ENCODE data around the gene CYB561D2. TPM values are rescaled to one million over a fixed set of nuclear protein-coding genes. Genes with fewer than 3 reads are reported as not detected.

Gene CYB561D2
- total and polyA plus RNA-seq, 2 of the 13 experiments (the other 11 are each of a cell fraction or from before 2014, with no cell fraction given) = 11.1 to 17.2 TPM

- TF ChIP-seq ZBTB40 (IDR thresholded peaks at IDR 0.05) = no peak
- TF ChIP-seq ZBTB40 (CRISPR knock-in tag; IDR thresholded peaks at IDR 0.05) = no peak
- peak; percentile 65; the same call in 1 of the 2 replicates for TF ChIP-seq ETV6 (CRISPR knock-in tag; conservative IDR thresholded peaks at IDR 0.05)
- no peak for TF ChIP-seq NFRKB (IDR thresholded peaks at IDR 0.05)
- no peak for TF ChIP-seq TEAD2 (CRISPR knock-in tag; IDR thresholded peaks at IDR 0.05)
- peak; percentile 85; the same call in 1 of the 2 replicates for TF ChIP-seq ZSCAN5A (CRISPR knock-in tag; IDR thresholded peaks at IDR 0.05; ENCODE audit: borderline replicate concordance)
- TF ChIP-seq IRF9 (CRISPR knock-in tag; IDR thresholded peaks at IDR 0.05; ENCODE audit: borderline replicate concordance) = 0 out of 2 replicates have a peak, but pooled peaks have one; percentile 26
- TF ChIP-seq ZNF616 (CRISPR knock-in tag; IDR thresholded peaks at IDR 0.05; ENCODE audit: low read depth) = peak; percentile 37; the same call in 1 of the 2 replicates
- no peak for TF ChIP-seq RARG (CRISPR knock-in tag; IDR thresholded peaks at IDR 0.05; ENCODE audit: low read depth)
- no peak for TF ChIP-seq ZNF124 (CRISPR knock-in tag; IDR thresholded peaks at IDR 0.05)
- TF ChIP-seq PHF5A (CRISPR knock-in tag; IDR thresholded peaks at IDR 0.05; ENCODE audit: low read depth, unreplicated experiment) = no peak
- 0 out of 2 replicates have a peak, but pooled peaks have one; percentile 46 for TF ChIP-seq ZNF572 (CRISPR knock-in tag; IDR thresholded peaks at IDR 0.05)
- peak; percentile 49 for TF ChIP-seq HBP1 (CRISPR knock-in tag; IDR thresholded peaks at IDR 0.05; ENCODE audit: low read depth)
- 0 out of 2 replicates have a peak, but pooled peaks have one; percentile 8 for TF ChIP-seq ZNF878 (CRISPR knock-in tag; IDR thresholded peaks at IDR 0.05)
- TF ChIP-seq TARDBP (CRISPR knock-in tag; IDR thresholded peaks at IDR 0.05) = peak; percentile 75
- peak; percentile 72 for TF ChIP-seq ZNF335 (CRISPR knock-in tag; IDR thresholded peaks at IDR 0.05)
Observed at GRCh38 chr3:50303013-50303815, 47.4 kb upstream of the CYB561D2 start, which contains the start of gene HYAL1 (continued).
